ENCODE measurements around the gene SLC13A1.
"Not testable (repeated sequence)": the region's sequence is repeated elsewhere in the genome, so short reads cannot be mapped to it uniquely, and the experiment has no call there.

Gene SLC13A1, protein sequence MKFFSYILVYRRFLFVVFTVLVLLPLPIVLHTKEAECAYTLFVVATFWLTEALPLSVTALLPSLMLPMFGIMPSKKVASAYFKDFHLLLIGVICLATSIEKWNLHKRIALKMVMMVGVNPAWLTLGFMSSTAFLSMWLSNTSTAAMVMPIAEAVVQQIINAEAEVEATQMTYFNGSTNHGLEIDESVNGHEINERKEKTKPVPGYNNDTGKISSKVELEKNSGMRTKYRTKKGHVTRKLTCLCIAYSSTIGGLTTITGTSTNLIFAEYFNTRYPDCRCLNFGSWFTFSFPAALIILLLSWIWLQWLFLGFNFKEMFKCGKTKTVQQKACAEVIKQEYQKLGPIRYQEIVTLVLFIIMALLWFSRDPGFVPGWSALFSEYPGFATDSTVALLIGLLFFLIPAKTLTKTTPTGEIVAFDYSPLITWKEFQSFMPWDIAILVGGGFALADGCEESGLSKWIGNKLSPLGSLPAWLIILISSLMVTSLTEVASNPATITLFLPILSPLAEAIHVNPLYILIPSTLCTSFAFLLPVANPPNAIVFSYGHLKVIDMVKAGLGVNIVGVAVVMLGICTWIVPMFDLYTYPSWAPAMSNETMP

DNA sequence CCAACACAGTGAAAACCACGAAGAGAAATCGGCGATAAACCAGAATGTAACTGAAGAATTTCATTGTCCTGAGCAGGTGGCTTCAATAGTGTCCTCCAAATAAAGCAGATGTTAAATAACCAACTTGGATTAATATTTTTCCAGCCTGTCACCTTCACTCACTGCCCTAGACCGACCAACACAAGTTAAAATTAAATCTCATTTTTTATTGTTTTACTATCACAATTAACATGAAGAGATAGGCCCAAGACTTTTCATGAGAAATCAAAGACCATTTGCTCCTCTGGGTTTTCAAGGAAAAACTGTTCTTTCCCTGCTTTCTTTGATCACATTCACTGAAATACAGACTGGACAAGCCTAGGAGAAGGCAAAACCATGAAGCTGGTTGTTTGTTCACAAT lies at the start of gene SLC13A1:
SLC13A1 (minus strand) TSS at position 87 of the 400 bp plus-strand sequence; CDS start at position 64, 23 bp downstream.
- DNase-seq (ENCODE audit: low read depth): no peak

DNA sequence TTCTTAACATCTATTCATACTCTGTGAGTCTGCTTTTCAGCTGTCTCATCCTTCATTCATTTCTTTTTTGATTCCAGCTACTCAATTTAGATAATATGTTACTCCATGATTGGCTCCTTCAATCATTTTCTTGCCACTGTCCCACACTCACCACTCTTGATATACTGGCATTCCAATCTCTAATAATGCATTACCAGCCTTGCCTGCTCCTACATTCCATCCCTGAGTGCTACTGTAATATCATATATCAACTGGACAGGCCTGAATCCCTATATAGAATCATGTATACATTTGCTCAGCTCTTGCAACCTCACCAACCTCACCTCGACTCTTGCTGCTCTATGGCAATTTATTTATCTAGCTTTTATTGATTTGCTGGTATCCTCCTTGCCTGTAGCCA lies 45.0 kb upstream of the SLC13A1 start:
- DNase-seq (ENCODE audit: low read depth): no peak

DNA sequence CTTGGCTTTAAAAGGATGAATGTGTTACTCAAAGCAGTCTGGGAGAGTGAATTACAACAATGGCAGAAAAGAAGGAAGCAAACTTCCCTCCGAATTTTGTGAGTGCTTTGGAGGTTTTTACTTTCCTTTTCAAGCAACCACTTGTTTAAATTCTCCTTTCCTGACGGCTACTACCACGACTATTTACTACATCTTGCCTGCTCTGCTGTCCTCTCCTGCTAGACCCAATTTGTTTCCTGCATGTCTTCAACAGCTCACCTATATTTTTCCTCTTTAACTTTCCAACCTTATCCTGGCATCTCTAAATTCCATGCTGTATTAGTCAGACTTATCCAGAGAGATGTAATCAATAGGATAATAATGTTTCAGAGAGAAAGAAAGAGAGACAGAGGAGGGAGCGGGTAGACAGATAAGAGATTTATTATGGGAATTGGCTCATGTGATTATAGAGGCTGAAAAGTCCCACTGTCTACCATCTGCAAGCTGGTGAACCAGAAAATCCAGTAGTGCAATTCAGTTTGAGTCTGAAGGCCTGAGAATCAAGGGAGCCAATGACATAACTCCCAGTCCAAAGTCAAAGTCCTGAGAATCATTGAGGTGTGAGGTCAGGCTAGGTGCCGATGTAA lies 42.8 kb upstream of the SLC13A1 start:
- no peak for DNase-seq (ENCODE audit: low read depth)

DNA sequence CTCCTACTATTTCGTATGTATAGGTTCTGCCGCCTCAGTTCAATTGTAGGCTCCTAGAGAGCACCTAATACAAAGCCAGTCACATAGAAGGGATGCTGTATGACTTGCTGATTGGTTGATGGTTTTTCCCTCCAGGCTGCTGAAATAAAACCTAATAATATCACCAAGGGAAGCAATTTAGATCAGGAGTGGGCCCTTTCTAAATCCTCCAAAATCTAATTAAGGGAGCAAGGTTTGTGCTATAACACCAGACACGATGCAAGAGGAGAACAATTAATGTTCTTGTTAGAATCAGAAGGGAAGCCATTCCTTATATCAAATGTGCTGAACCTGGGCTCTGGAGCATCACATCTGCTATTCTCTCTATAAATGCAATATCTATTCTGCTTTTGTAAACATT lies 42.0 kb upstream of the SLC13A1 start:
- no peak for DNase-seq (ENCODE audit: low read depth)

DNA sequence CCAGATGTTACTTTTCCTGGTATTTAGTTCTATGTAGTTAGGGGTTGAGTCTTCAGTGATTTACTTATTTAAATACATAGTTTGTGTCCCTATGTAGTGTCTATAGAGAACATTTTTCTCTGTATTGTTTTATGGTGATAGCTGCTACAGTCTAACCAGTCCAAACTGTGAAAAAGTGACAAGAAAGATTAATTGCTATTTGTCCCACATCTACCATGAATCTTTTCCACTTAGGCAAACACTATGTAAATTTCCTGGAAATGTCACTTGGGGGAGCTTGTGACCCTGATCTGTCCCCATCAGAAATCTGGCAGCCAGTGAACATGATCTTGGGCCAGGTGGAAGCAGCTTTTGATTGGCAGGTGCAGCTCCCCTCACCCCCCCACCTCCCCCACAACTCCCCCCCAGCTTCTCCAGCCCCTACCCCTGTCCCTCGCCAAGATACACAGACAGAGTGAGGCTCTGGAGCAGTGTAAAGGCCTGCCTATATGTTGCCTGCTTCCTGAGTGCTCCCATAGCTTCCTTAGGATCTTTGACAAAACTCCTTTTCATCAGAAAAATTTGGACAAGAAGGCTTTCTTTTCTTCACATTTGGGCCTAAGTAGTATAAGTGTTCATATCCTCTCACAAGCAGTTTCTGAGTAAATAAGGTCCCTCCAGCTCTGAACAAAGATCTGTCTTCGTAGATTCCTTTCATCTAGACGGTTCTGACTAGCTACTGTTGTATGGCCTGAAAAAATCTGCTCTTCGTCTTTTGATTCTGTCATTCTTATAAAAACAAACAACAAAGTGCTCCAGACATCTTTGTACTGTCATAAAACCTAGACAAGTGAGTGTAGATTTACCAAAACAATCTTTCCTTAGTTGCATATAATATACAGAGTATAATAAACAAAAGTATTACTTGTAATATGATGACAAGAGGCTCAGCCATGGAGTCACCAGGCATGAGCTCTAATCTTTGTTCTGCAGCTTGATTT lies 31.5 kb upstream of the SLC13A1 start:
- no peak for DNase-seq (ENCODE audit: low read depth)

DNA sequence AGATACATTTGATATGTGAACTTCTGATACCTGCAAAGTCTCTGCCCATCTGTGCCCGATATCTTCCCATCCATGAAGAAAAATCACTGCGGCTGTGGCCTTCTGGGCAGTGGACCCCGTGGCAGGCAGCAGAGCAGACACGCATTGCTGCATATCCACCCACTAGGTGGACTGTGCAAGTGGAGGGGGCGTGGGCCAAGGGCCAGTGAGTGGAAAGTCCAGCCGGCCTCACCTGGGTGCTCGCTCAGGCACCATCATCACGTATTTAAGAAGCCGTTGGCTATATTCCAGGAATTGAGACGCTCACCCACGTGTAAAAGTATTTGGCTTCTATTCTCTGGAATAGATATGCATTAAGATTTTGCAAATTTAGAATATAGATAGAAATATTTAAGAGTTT lies 30.8 kb upstream of the SLC13A1 start:
- no peak for DNase-seq (ENCODE audit: low read depth)

DNA sequence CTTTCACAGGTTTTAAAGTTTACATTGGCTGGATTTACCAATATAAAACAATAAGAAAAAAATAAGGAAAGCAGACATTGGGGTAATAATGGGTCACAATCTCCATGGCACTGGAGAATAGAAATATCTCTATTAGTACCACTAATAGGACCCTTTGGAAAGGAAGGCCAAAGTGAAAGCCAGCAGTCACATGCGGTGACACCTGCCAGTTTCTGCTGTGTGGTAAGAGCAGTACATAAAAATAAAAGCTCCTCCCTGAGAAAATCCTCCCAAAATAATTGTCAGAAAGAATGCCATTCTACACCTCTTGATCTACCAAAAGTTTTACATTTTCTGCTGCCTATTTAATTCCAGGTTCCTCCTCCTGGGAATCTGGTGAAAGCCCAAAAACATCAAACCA lies 30.4 kb upstream of the SLC13A1 start:
- DNase-seq (ENCODE audit: low read depth): no peak

DNA sequence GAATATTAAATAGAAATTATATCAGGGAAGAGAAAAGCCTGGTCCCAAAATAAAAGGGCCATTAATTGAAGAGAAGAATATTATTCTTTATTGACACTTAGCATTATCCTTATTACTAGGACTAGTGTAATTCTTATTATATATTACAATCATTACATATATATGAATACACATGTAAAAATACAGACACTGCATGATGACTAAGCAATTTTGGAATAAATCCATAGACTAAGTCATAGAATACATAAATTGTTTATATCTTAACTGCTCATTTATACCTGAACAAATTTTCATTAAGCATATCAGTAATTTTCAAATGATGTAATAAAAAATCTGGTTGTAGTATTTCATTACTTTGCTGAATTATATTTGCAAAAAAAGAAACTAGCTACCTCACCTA lies 29.7 kb upstream of the SLC13A1 start:
- no peak for DNase-seq (ENCODE audit: low read depth)

DNA sequence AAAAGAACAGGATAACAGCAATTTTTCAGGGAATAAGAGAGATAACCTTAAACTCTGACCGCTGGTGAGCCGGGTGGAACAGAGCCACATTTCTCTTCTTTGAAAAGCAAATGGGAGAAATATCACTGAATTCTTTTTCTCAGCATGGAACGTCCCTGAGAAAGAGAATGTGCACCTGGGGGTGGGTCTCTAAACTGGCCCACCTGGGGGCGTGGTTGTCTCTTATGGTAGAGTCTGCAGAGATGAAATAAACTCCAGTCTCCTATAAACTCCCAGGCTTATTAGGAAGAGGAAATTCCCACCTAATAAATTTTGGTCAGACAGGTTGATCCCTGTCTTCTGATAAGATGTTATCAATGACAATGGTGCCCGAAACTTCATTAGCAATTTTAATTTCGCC lies 27.9 kb upstream of the SLC13A1 start:
- DNase-seq (ENCODE audit: low read depth): not testable (repeated sequence)

DNA sequence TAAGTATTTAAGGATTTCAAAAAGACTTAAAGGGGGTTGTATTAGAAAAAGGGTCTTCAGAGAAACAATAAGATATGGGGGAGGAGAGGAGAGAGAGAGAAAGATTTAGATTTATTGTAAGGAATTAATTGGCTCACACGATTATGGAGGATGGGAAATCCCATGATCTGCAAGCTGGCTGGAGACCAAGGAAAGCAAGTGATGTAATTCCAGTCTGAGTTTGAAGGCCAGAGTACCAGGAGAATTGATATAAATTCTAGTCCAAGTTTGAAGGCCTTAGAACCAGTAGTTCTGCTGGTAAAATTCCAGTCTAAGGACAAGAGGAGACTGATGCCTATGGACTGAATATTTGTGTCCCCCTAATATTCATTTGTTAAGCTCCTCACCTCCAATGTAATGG lies 20.6 kb upstream of the SLC13A1 start:
- peak; percentile 5 for DNase-seq (ENCODE audit: low read depth)

DNA sequence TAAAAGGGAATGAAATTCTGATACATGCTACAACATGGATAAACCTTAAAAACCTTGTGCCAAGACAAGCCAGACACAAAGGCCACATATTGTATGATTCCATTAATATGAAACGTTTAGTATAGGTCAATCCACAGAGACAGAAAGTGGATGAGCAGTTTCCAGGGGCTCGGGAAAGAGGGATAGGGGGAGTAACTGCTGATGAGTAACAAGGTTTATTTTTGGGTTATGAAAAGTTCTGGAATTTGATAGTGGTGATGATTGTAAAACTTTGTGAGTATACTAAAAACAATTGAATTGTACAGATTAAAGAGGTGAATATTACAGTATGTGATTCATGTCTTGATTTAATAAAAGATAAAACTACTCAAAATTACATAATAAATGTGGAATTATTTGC lies 19.1 kb upstream of the SLC13A1 start:
- DNase-seq (ENCODE audit: low read depth): no peak

DNA sequence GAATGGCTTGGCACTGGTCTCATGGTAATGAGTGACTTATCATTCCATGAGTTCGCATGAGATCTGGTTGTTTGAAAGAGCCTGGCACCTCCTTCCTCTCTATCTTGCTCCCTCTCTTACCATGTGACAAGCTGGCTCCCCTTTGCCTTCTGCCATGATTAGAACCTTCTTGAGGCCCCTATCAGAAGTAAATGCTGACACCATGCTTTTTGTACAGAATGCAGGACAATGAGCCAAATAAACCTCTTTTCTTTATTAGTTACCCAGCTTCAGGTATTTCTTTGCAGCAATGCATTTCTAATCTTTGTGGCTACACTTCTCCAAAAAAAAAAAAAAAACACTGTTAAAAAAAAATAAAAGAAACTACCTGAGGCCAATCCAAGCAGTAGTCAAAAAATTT lies 17.1 kb upstream of the SLC13A1 start:
- DNase-seq (ENCODE audit: low read depth): no peak

DNA sequence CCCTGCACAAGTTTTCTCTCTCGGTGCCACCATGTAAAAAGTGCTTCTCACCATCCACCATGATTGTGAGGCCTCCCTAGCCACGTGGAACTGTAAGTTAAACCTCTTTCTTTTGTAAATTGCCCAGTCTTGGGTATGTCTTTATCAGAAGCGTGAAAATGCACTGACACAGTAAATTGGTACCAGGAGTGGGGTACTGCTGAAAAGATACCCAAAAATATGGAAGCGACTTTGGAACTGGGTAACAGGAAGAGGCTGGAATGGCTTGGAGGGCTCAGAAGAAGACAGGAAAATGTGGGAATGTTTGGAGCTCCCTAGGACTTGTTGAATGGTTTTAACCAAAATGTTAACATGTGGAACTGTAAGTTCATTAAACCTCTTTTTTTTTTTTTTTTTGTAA lies 15.6 kb upstream of the SLC13A1 start:
- DNase-seq (ENCODE audit: low read depth): no peak

DNA sequence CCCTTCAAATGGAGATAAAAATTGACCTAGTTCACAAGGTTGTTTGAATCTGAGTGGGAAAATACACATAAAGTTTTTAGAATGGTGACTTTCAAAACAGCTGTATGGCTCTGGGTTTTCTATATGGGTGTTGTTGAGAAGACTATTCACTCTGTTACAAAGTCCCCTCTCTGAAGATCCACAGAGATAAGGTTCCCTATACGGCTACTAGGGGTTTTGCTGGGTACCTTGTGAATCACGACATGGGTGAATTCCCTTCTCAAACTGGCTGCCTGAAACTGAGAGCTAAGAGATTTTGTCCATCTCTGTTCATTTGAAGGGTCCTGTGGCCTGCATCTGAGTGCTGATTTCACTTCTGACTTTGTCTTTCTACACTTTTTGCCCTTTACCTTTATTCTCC lies 11.8 kb upstream of the SLC13A1 start:
- no peak for DNase-seq (ENCODE audit: low read depth)

DNA sequence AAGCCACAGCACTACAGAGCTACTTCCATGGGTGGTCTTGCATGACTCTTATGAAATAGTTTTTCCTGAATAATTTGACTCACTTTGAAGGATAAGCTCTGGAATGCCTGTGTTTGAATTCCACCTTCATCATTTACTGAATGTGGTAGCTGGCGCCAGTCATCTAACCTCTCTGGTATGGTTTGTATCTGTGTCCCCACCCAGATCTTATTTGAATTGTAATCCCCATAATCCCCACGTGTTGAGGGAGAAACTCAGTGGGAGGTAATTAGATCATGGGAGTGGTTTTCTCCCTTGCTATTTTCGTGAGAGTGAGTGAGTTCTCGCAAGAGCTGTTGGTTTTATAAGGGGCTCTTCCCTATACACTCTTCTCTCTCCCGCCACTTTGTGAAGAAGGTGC lies 11.2 kb upstream of the SLC13A1 start:
- DNase-seq (ENCODE audit: low read depth): no peak

DNA sequence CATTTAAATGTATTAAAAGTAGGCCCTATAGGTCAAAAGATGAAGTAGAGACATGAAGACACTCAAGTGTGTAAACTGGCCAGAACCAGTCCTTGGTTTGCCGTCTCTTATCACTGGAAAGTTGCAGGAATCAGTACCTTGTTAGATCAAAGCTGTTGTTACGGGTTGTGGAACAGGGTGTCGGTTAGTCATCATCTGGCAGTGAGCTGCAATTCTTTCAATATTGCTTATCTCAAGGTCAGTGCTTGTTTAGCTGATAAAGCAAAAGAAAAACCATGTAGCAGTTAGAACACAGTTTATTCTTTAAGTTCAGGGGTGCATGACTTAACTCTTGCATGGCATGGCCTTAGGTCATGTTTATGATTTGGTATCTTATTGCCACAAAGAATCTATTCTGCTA lies 10.0 kb upstream of the SLC13A1 start:
- no peak for DNase-seq (ENCODE audit: low read depth)

DNA sequence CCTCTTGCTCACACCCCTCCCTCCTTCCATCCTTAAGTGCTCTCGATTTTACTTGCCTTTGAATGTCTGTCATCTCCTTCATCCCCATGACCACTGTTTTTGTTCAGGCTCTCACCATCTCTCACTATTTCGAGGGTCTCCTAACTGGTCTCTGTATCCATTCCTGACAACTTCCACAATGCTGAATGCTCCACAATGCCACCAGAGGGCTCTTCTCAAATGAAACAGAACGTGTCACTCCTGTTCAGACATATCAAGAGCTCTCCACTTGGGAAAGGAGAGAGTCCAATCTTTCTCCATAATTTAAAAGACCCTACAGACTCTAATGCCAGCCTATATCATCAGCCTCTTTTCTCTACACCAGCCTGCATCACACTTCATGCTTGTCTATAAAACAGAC lies 9.0 kb upstream of the SLC13A1 start:
- no peak for DNase-seq (ENCODE audit: low read depth)

DNA sequence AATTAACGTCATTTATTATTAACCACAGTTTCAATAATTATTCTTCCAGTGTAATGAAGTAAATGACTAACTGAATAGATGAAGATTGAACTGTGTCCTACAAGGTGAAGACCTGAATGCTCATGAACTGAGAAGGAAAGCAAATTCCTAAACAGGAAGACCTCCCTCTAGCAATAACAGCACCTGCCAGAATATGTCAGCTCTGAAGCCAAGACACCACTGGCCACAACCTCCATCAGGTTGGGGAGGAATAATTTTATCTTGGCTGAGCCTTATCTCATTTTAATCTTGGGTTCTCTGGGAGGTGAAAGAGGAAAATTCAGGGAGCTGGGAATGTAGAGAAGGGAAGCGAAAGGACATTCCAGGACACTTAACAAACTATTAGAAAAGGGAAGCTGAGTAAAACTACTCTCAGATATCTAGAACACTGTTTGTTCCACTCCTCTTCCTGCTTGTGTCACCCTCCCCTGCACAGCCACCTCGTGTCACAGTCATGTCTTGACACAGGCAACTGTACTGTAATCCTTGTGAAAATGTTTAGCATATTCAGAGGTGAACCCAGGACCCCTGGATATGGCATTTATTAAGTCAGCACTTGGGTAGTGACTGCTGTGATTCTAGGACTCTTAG lies 4.6 kb upstream of the SLC13A1 start:
- no peak for DNase-seq (ENCODE audit: low read depth)

DNA sequence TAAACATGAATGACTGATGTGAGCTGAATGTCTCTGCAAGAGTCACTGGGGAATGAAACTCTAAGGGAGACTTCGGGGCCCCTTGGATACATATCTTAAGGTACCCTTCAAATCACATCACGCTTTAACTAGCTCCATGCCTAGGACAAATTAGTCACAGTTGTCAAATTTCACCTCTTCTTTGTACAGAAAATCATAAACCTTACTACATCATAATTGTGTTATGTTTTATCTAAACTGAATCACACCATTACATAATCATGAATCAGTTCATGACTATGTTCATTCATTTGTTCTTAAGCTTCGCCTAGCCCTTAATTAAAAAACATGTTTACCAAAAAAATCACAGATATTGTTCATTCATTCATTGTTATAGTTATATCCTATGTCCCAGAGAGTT lies 2.1 kb upstream of the SLC13A1 start:
- DNase-seq (ENCODE audit: low read depth): no peak

DNA sequence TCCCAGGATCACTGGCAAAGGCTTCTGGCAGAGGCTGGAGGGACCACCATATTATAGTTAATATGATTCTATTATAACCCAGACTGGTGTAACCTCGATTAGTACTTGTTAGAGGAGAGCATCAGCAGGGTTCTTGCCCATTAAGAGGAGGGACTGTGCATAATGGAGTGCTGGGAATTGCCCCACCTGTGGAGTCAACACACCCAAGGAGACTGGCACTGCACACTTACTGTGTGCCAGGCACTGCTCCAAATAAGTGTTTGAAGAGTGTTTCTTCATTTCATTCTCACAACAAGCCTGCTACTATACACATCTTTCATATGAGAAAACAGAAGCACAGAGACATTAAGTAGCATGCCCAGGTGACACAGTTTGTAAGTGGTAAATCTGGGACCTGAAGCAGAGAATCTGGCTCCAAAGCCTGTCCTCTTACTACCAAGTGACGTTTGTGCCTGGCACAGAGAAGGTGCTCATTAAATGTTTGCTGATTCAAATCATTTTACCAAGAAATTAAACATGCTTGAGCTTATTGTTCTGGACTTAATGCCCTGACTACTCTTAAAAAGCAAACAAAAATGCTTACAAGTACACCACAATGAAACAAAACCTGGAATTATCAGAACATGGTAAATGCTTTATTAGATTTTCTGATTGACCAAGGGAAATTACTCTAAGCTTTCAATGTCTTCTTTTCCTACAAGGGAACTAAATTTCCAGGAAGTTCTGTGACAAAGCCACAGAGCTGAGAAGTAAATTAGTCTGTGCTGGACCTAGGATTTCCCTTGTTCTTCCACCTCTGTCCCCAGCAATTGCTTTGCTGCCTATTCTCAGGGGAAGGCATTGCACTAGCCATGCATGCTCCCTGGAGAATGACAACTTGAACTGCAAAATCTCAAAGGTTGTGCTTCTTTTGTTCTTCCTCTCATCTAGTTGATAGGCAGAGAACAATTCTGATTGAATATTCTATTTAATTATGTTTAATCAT lies 809 bp downstream of the SLC13A1 start:
- DNase-seq (ENCODE audit: low read depth): no peak

DNA sequence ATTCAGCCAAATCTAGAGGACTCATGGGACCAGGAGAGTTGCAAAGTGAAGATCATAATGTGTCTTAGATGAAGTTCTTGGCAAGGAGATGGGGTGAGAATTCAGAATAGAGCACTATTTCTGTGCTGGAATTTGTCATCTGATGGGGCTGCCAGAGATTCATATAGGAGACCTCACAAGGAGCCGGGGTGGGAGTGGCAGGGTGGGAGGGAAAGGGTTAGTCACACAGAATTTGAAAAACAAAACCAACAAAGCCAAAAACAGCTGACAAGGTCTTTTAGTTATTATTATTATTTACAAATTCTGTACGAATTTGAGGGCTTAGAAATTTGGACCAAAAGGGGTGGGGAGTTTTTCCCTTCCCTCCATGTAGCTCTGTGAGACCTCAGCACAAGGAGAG lies 1.7 kb downstream of the SLC13A1 start:
- DNase-seq (ENCODE audit: low read depth): no peak

Measured in fibroblast of the conjunctiva (primary cell).